ENCODE results near the gene PRKD2.

DNA sequence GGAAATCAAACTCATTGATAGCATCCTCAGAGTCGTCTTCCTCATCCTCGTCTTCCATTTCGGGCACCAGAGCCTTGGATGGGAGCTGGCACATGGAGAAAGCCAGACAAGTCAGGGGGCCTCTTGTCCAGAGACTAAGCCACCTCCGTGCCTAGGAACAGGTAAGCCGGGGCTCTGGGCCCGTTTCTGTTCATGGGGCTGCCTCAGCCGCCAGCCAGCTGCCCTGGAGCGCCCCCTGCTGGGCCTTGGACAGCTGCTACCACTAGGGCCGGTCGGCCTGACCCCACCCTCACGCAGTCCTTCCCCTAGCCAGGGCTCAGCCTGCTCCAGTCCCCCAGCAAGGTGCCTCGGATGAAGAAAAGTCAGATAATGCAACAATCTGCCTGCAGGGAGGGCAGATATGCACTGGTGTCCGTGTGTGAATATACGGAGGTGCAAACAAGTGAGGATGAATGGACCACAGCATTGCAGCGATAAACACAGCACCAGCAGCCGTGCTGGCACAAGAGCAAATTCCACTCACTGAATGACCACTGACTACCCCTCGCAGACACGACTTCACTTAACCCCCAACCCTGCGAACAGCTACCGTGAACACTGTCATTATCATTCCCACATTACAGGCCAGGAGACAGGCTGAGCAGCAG lies 11.9 kb upstream of the PRKD2 start:
- TF ChIP-seq TARDBP (IDR thresholded peaks at IDR 0.05; ENCODE audit: borderline replicate concordance) (no peak), EED (IDR thresholded peaks at IDR 0.05; ENCODE audit: low read depth) (no peak), CTCF (IDR thresholded peaks at IDR 0.05 in 2 of 3, conservative IDR thresholded peaks at IDR 0.05 in 1 of 3; ENCODE audit: control insufficient read depth in 2 of 3, extremely low read depth in 1 of 3, insufficient read depth in 1 of 3, low read depth in 3 of 3, low read length in 3 of 3) (peak; percentile 85 to 96 (median 91)), POLR2A (IDR thresholded peaks at IDR 0.05; ENCODE audit: low read depth, low read length) (peak; percentile 32; the same call in 1 of the 2 replicates), JUNB (IDR thresholded peaks at IDR 0.05) (no peak)

Data from GM12878 (cell line).